Measurements from ENCODE around the gene RNF222.

Gene RNF222

GRCh38 chr17:8392274-8392673, 5.4 kb downstream of the RNF222 start:
- H3K4me3 ChIP-seq (ENCODE audit: low read length), result no peak overlapping the region
- TF ChIP-seq, protein P1, sequence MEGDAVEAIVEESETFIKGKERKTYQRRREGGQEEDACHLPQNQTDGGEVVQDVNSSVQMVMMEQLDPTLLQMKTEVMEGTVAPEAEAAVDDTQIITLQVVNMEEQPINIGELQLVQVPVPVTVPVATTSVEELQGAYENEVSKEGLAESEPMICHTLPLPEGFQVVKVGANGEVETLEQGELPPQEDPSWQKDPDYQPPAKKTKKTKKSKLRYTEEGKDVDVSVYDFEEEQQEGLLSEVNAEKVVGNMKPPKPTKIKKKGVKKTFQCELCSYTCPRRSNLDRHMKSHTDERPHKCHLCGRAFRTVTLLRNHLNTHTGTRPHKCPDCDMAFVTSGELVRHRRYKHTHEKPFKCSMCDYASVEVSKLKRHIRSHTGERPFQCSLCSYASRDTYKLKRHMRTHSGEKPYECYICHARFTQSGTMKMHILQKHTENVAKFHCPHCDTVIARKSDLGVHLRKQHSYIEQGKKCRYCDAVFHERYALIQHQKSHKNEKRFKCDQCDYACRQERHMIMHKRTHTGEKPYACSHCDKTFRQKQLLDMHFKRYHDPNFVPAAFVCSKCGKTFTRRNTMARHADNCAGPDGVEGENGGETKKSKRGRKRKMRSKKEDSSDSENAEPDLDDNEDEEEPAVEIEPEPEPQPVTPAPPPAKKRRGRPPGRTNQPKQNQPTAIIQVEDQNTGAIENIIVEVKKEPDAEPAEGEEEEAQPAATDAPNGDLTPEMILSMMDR (IDR thresholded peaks at IDR 0.05; ENCODE audit: insufficient read depth, low read depth, low read length, missing control alignments), result no peak
- DNase-seq (ENCODE audit: low read depth), result no peak

DNA sequence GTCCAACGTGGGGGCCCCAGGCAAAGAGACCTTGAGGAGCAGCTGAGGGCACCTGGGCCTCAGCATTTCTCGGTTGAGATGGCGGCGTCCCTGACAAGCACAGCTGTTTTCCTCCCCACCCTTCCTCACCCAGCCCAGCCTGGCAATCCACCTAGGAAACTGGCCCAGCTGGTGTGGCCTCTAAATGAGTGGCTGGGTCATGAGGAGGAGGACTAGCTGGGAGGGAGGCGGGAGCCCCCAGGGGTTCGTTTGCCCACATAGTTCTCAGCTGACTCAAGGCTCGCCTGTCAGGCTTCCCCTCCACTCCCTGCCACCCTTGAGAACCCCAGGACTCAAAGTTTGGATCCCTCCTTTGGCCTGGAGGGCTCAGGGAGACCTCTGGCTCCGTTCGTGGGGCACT, 5.9 kb downstream of the RNF222 start:
- no peak overlapping the region for H3K4me3 ChIP-seq (ENCODE audit: low read length)
- DNase-seq (ENCODE audit: low read depth), result peak; percentile 91
- TF ChIP-seq, protein P1 (IDR thresholded peaks at IDR 0.05; ENCODE audit: insufficient read depth, low read depth, low read length, missing control alignments), result no peak

GRCh38 chr17:8387914-8388651, 9.5 kb downstream of the RNF222 start:
- no peak overlapping the region for H3K4me3 ChIP-seq (ENCODE audit: low read length)
- TF ChIP-seq, protein P1 (IDR thresholded peaks at IDR 0.05; ENCODE audit: insufficient read depth, low read depth, low read length, missing control alignments), result no peak
- peak; percentile 37 for DNase-seq (ENCODE audit: low read depth)

DNA sequence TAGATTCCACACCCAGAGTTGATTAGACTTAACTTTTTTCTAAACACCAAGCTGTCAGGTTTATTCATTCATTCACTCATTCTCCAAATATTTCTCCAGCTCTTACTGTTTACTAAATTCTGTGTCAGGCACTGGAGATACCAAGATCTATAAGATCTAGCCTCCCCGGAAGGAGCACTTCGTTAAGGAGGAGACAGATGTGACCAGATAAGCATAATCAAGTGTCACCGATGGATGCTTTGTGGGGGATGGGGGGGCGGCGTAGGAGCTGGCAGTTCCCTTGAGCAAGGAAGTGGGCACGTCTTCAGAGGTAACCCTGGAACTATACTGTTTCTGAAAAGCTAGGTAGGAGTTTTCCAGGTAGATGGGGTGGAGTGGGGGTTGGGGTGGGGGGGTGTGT, 10.8 kb downstream of the RNF222 start:
- no peak overlapping the region for H3K4me3 ChIP-seq (ENCODE audit: low read length)
- no peak for DNase-seq (ENCODE audit: low read depth)
- TF ChIP-seq, protein P1 (IDR thresholded peaks at IDR 0.05; ENCODE audit: insufficient read depth, low read depth, low read length, missing control alignments), result no peak

- TF ChIP-seq, protein P1 (IDR thresholded peaks at IDR 0.05; ENCODE audit: insufficient read depth, low read depth, low read length, missing control alignments), result no peak
- DNase-seq (ENCODE audit: low read depth), result peak; percentile 73
- no peak overlapping the region for H3K4me3 ChIP-seq (ENCODE audit: low read length)
These were observed 12.7 kb downstream of the RNF222 start for GRCh38 chr17:8384801-8385378.

GRCh38 chr17:8383143-8383822, 14.3 kb downstream of the RNF222 start, which contains the start of gene RPL26:
Gene RPL26 (minus strand): TSS chr17:8383193. CDS start chr17:8382310, 883 bp downstream.
- H3K4me3 ChIP-seq (ENCODE audit: low read length), result peak within 1 kb of the TSS; percentile 98
- DNase-seq (ENCODE audit: low read depth), result peak; percentile 98
- TF ChIP-seq, protein P1 (IDR thresholded peaks at IDR 0.05; ENCODE audit: insufficient read depth, low read depth, low read length, missing control alignments), result peak; percentile 91

Measured in epithelial cell of esophagus (primary cell).